SK-N-SH (cell line): ENCODE measurements around the gene CDH23. TPM values are rescaled to one million over a fixed set of nuclear protein-coding genes. Genes with fewer than 3 reads are reported as not detected.

Experiments
- CTCF ChIA-PET: fragments of 300-600, 350-600 bp; formaldehyde crosslinking; extraction: SDS; loops from one replicate; lab custom pipeline; 2021; lab: Yijun Ruan, JAX
- POLR2A ChIA-PET: fragments of 350-600 bp; sonication (Branson Sonifier 250); formaldehyde crosslinking; extraction: SDS; loops from one replicate; lab custom pipeline; 2020; ENCODE audit warnings: antibody characterized with exemption, inconsistent platforms; lab: Yijun Ruan, JAX
- DNase-seq: peaks from one replicate; pipeline ENCODE4 v3.0.0; 2012
- H2AFZ ChIP-seq: fragments of 200-600 bp; sonication (generic); 2 replicates; pipeline ENCODE4 v1.8.1; 2016; ENCODE audit warnings: antibody characterized with exemption, mild to moderate bottlenecking, low read depth
- H3F3A ChIP-seq: fragments of 200-600 bp; sonication (generic); replicated peaks from 2 replicates; pipeline ENCODE3; 2016; ENCODE audit warnings: antibody characterized with exemption, mild to moderate bottlenecking; ENCODE audit not compliant: insufficient read depth
- H3K27ac ChIP-seq, 2 experiments: fragments of 200-500 bp in 1 of 2; fragments of 200-600 bp in 1 of 2; sonication (Bioruptor generic) in 1 of 2; sonication (generic), shearing (Covaris generic) in 1 of 2; 2 replicates each; pipeline versions ENCODE4 v1.5.1 to v1.6.1; 2014 to 2016; ENCODE audit warnings: low read depth in 2 of 2, inconsistent platforms in 1 of 2, low read length in 1 of 2, mild to moderate bottlenecking in 1 of 2, mixed read lengths in 1 of 2
- H3K27me3 ChIP-seq: fragments of 200-600 bp; sonication (generic), shearing (Covaris generic); 2 replicates; pipeline ENCODE4 v1.6.1; 2016; ENCODE audit warnings: mixed run types; ENCODE audit not compliant: insufficient read depth
- H3K36me3 ChIP-seq, 2 experiments: fragments of 200-500 bp in 1 of 2; fragments of 200-600 bp in 1 of 2; sonication (Bioruptor generic) in 1 of 2; sonication (generic) in 1 of 2; replicated peaks in 1 of 2; 2 replicates each; pipeline versions ENCODE3 to v1.5.1; 2014 to 2016; ENCODE audit warnings: low read length in 1 of 2, mild to moderate bottlenecking in 1 of 2; ENCODE audit not compliant: insufficient read depth in 2 of 2, control insufficient read depth in 1 of 2
- H3K4me1 ChIP-seq, 2 experiments: fragments of 200-500 bp in 1 of 2; fragments of 200-600 bp in 1 of 2; sonication (Bioruptor generic) in 1 of 2; sonication (generic), shearing (Covaris generic) in 1 of 2; 2 replicates each; pipeline versions ENCODE4 v1.5.1 to v1.6.1; 2014 to 2016; ENCODE audit warnings: low read depth in 1 of 2, low read length in 1 of 2, mixed run types in 1 of 2; ENCODE audit not compliant: insufficient read depth in 2 of 2, control insufficient read depth in 1 of 2
- H3K4me2 ChIP-seq: fragments of 200-600 bp; sonication (generic), shearing (Covaris generic); 2 replicates; pipeline ENCODE4 v1.6.1; 2017; ENCODE audit warnings: mixed run types
- H3K4me3 ChIP-seq, 2 experiments: fragments of 200-500 bp in 1 of 2; fragments of 200-600 bp in 1 of 2; sonication (Bioruptor generic) in 1 of 2; sonication (generic), shearing (Covaris generic) in 1 of 2; 2 replicates each; pipeline versions ENCODE4 v1.5.1 to v1.8.1; 2014 to 2016; ENCODE audit warnings: low read depth in 2 of 2, inconsistent platforms in 1 of 2, low read length in 1 of 2, mild to moderate bottlenecking in 1 of 2, mixed read lengths in 1 of 2, moderate library complexity in 1 of 2
- H3K79me2 ChIP-seq: fragments of 200-600 bp; sonication (generic); 2 replicates; pipeline ENCODE4 v1.8.1; 2017; ENCODE audit warnings: mild to moderate bottlenecking; ENCODE audit not compliant: insufficient read depth
- H3K9ac ChIP-seq: fragments of 200-600 bp; sonication (generic); 2 replicates; pipeline ENCODE4 v1.6.1; 2017; ENCODE audit warnings: mixed run types
- H3K9me2 ChIP-seq: fragments of 200-600 bp; sonication (generic); 2 replicates; pipeline ENCODE4 v1.6.1; 2017; ENCODE audit warnings: mixed run types
- H3K9me3 ChIP-seq: fragments of 200-600 bp; sonication (generic); 2 replicates; pipeline ENCODE4 v1.6.1; 2017; ENCODE audit warnings: mixed run types, mild to moderate bottlenecking, moderate library complexity
- H4K20me1 ChIP-seq: fragments of 200-600 bp; sonication (generic); 2 replicates; pipeline ENCODE4 v1.6.1; 2017; ENCODE audit warnings: mild to moderate bottlenecking, mixed run types; ENCODE audit not compliant: insufficient read depth
- ELF1 ChIP-seq: IDR thresholded peaks from 2 replicates; pipeline ENCODE4 v1.4.0; 2012
- EP300 ChIP-seq, 2 experiments: IDR thresholded peaks; 2 replicates each; pipeline versions ENCODE4 v1.4.0 to v1.6.1; 2012; ENCODE audit warnings: borderline replicate concordance in 1 of 2, low read depth in 1 of 2, low read length in 1 of 2
- EZH2phosphoT487 ChIP-seq: fragments of 200-600 bp; sonication (generic); IDR thresholded peaks from 2 replicates; pipeline ENCODE4 v1.6.1; 2017; ENCODE audit warnings: low read depth, mixed run types, mild to moderate bottlenecking, antibody characterized with exemption, moderate library complexity, borderline replicate concordance
- FOSL2 ChIP-seq: IDR thresholded peaks from 2 replicates; pipeline ENCODE4 v1.4.0; 2012; ENCODE audit warnings: low read depth, mild to moderate bottlenecking, moderate library complexity, borderline replicate concordance
- FOXJ3 ChIP-seq: sonication (generic); formaldehyde crosslinking; IDR thresholded peaks from 2 replicates; pipeline ENCODE4 v1.5.1; 2020; ENCODE audit warnings: mild to moderate bottlenecking, missing genetic modification reagents
- FOXM1 ChIP-seq: IDR thresholded peaks from 2 replicates; pipeline ENCODE4 v1.4.0; 2012; ENCODE audit warnings: low read depth, mild to moderate bottlenecking
- IRF3 ChIP-seq: fragments of 150-350 bp; IDR thresholded peaks from 2 replicates; pipeline ENCODE4 v1.6.1; 2016; ENCODE audit warnings: mild to moderate bottlenecking, low read depth, low read length
- NRF1 ChIP-seq: IDR thresholded peaks from 2 replicates; pipeline ENCODE4 v1.6.1; 2012; ENCODE audit warnings: low read depth, mild to moderate bottlenecking, low read length
- PBX3 ChIP-seq: IDR thresholded peaks from 2 replicates; pipeline ENCODE4; 2012
- REST ChIP-seq: IDR thresholded peaks from 2 replicates; pipeline ENCODE4 v1.6.1; 2012; ENCODE audit warnings: mild to moderate bottlenecking, low read depth, low read length, moderate library complexity
- RFX5 ChIP-seq: IDR thresholded peaks from 2 replicates; pipeline ENCODE4 v1.6.1; 2012; ENCODE audit warnings: mild to moderate bottlenecking, improper control_type of control experiment, low read length
- WGBS: methylation state at CpG from one replicate; pipeline ENCODE4 v1.1.6; 2017; ENCODE audit warnings: low lambda C conversion rate; 5-methylcytosine and 5-hydroxymethylcytosine counted together
- polyA plus RNA-seq, 3 experiments: library from polyadenylated mRNA; depleted of rRNA; stranded (reverse); fragments of >200 nt; gene quantifications; 2 replicates each; pipeline ENCODE4 v1.2.3, GENCODE V29; 2012
- TF ChIP-seq, protein P1 (sequence below): fragments of 150-350 bp; IDR thresholded peaks from 2 replicates; pipeline ENCODE4 v1.6.1; 2017; ENCODE audit warnings: antibody characterized with exemption, low read length, low read depth, borderline replicate concordance
- TF ChIP-seq, protein P2 (sequence below): fragments of 200-600 bp; sonication (generic); IDR thresholded peaks from 2 replicates; pipeline ENCODE4 v1.6.1; 2017; ENCODE audit warnings: antibody characterized with exemption, mild to moderate bottlenecking, moderate library complexity

Gene CDH23
- polyA plus RNA-seq, 1 of the 3 experiments (the other 2 are of a cell fraction): 0.03 TPM

DNA sequence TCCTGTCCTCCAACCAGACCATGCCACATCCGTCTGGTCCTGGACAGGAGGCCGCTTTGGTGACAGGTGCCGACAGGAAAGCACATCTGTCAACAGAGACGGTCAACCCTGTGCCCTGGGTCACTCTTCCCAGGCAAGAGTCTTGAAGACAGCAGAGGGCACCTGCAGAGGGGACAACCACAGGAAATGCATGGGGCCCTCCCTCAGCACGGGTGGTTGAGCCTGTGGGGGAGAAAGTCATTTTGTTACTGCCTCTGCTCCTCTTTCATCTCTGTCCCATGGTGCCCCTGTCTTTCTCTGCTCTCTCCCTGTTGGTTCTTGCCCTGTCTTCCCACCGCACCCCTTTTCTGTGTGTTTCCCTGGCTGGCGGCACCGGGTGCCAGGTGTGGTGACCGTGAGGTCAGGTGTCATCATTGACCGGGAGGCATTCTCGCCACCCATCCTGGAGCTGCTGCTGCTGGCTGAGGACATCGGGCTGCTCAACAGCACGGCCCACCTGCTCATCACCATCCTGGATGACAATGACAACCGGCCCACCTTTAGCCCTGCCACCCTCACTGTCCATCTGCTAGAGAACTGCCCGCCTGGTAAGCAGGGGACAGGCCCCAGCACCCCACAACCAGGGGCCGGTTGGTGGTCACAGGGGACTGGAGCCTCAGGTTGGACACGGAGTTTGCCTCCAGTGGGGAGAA lies 394.2 kb downstream of the CDH23 start (continued):
- TF ChIP-seq, protein P1, sequence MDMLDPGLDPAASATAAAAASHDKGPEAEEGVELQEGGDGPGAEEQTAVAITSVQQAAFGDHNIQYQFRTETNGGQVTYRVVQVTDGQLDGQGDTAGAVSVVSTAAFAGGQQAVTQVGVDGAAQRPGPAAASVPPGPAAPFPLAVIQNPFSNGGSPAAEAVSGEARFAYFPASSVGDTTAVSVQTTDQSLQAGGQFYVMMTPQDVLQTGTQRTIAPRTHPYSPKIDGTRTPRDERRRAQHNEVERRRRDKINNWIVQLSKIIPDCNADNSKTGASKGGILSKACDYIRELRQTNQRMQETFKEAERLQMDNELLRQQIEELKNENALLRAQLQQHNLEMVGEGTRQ: no peak
- TF ChIP-seq EZH2phosphoT487: no peak
- TF ChIP-seq FOSL2: no peak
- TF ChIP-seq, protein P2, sequence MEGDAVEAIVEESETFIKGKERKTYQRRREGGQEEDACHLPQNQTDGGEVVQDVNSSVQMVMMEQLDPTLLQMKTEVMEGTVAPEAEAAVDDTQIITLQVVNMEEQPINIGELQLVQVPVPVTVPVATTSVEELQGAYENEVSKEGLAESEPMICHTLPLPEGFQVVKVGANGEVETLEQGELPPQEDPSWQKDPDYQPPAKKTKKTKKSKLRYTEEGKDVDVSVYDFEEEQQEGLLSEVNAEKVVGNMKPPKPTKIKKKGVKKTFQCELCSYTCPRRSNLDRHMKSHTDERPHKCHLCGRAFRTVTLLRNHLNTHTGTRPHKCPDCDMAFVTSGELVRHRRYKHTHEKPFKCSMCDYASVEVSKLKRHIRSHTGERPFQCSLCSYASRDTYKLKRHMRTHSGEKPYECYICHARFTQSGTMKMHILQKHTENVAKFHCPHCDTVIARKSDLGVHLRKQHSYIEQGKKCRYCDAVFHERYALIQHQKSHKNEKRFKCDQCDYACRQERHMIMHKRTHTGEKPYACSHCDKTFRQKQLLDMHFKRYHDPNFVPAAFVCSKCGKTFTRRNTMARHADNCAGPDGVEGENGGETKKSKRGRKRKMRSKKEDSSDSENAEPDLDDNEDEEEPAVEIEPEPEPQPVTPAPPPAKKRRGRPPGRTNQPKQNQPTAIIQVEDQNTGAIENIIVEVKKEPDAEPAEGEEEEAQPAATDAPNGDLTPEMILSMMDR: no peak
- TF ChIP-seq RFX5: no peak
- TF ChIP-seq FOXJ3 (CRISPR knock-in tag): no peak
- no peak for TF ChIP-seq NRF1

DNA sequence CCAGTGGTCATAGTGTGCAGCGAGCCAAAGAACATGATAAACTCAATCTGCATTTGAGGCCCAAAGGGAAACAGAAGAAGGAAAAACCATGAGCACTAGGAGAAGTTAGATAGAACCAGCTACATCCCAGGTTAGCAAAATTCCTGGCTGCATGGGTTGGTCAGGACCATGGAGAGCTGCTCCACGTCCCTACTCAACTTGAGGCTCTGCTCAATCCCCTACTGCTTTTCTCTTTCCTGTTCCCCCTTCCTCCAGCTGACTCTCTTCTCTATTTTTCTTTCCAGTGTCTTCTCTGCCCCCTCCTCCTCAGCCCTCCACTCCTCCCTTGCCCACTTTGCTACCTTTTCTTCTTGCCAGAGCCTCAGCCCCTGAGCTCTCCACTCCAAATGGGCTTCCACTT lies 398.5 kb downstream of the CDH23 start:
- Histone ChIP-seq H3K27ac (no peak overlapping the region), H3K4me2 (no peak overlapping the region)
- no peak for DNase-seq
- no peak for TF ChIP-seq FOXM1
- TF ChIP-seq IRF3: no peak
- no peak for TF ChIP-seq ELF1
- peak; percentile 98 for TF ChIP-seq REST
- no peak for TF ChIP-seq EP300 (IDR thresholded peaks at IDR 0.05; ENCODE audit: borderline replicate concordance in 1 of 2, low read depth in 1 of 2, low read length in 1 of 2)
- TF ChIP-seq PBX3: no peak
- TF ChIP-seq, all 33 proteins: peak for 1
- H4K20me1 ChIP-seq: no peaks in the 10 kb centered on the region
- ChIA-PET POLR2A (no interaction called here), CTCF (interaction anchor here (1.0 kb wide), 1 partner anchor 22 kb away, joined by 3 read pairs; no protein-coding TSS in a partner anchor)
- H3K9me2 ChIP-seq: no peaks in the 10 kb centered on the region
- no peaks in the 10 kb centered on the region for H3K27me3 ChIP-seq
- H3K9me3 ChIP-seq: no peaks in the 10 kb centered on the region
- no peak overlapping the region for H3K4me3 ChIP-seq
- H3K36me3 ChIP-seq: no peaks in the 10 kb centered on the region
- no peak overlapping the region for H3K9ac ChIP-seq
- no peak overlapping the region for H2AFZ ChIP-seq
- H3K79me2 ChIP-seq: no peaks in the 10 kb centered on the region
- no peaks in the 10 kb centered on the region for H3F3A ChIP-seq
- 23% methylated on average over 2 of the region's 2 CpGs for WGBS
- no peaks in the 10 kb centered on the region for H3K4me1 ChIP-seq
